HEK293 (cell line): Measurements from ENCODE around the gene EPM2AIP1.

ENCODE experiments used
- CTCF ChIA-PET: fragments of 350-600 bp; formaldehyde crosslinking; extraction: SDS; loops from one replicate; lab custom pipeline; 2021; ENCODE audit warnings: antibody characterized with exemption; lab: Yijun Ruan, JAX
- POLR2A ChIA-PET: fragments of 300-600 bp; formaldehyde crosslinking; extraction: SDS; loops from one replicate; lab custom pipeline; 2020; ENCODE audit warnings: antibody characterized with exemption, inconsistent platforms; lab: Yijun Ruan, JAX
- H3K27ac ChIP-seq: fragments of 200-500 bp; sonication (Bioruptor generic); 2 replicates; pipeline ENCODE4 v1.5.1; 2014; ENCODE audit warnings: low read depth, low read length, control low read depth, inconsistent platforms; ENCODE audit errors: extremely low read depth
- H3K36me3 ChIP-seq, 2 experiments: fragments of 200-500 bp in 1 of 2; sonication (Bioruptor generic) in 1 of 2; 1 replicate in 1 of 2; 2 replicates in 1 of 2; pipeline ENCODE4 v1.5.1; 2014 to 2017; ENCODE audit warnings: inconsistent platforms in 2 of 2, low read length in 2 of 2; ENCODE audit not compliant: control insufficient read depth in 2 of 2, insufficient read depth in 1 of 2
- H3K4me1 ChIP-seq: fragments of 200-500 bp; sonication (Bioruptor generic); 2 replicates; pipeline ENCODE4 v1.5.1; 2014; ENCODE audit warnings: mild to moderate bottlenecking, low read length, inconsistent platforms; ENCODE audit not compliant: control insufficient read depth, insufficient read depth
- H3K4me3 ChIP-seq: 2 replicates; pipeline ENCODE4 v1.5.1; 2011; ENCODE audit warnings: low read depth, mild to moderate bottlenecking, control low read depth, low read length, moderate library complexity
- H3K9me3 ChIP-seq: fragments of 200-500 bp; sonication (Bioruptor generic); 2 replicates; pipeline ENCODE4 v1.5.1; 2014; ENCODE audit warnings: low read depth, low read length, inconsistent platforms; ENCODE audit not compliant: control insufficient read depth, insufficient read depth
- ZNF133 ChIP-seq: fragments of 450-650 bp; formaldehyde crosslinking; IDR thresholded peaks from 2 replicates; pipeline ENCODE4 v1.5.1; 2016; ENCODE audit warnings: missing biosample characterization, missing genetic modification characterization
- ZNF138 ChIP-seq: fragments of 450-650 bp; formaldehyde crosslinking; IDR thresholded peaks from 2 replicates; pipeline ENCODE4 v1.5.1; 2016; ENCODE audit warnings: missing biosample characterization, missing genetic modification characterization, borderline replicate concordance
- ZNF211 ChIP-seq: fragments of 450-650 bp; formaldehyde crosslinking; IDR thresholded peaks from 2 replicates; pipeline ENCODE4 v1.5.1; 2016; ENCODE audit warnings: low read depth, missing biosample characterization, missing genetic modification characterization
- ZNF223 ChIP-seq: fragments of 450-650 bp; formaldehyde crosslinking; IDR thresholded peaks from 2 replicates; pipeline ENCODE4 v1.5.1; 2016; ENCODE audit warnings: missing biosample characterization, missing genetic modification characterization
- ZNF23 ChIP-seq: fragments of 450-650 bp; formaldehyde crosslinking; IDR thresholded peaks from 2 replicates; pipeline ENCODE4 v1.5.1; 2016; ENCODE audit warnings: missing biosample characterization, missing genetic modification characterization, borderline replicate concordance
- ZNF239 ChIP-seq: fragments of 450-650 bp; formaldehyde crosslinking; IDR thresholded peaks from 2 replicates; pipeline ENCODE4 v1.5.1; 2016; ENCODE audit warnings: missing biosample characterization, missing genetic modification characterization
- ZNF248 ChIP-seq: fragments of 450-650 bp; formaldehyde crosslinking; IDR thresholded peaks from 2 replicates; pipeline ENCODE4 v1.5.1; 2017; ENCODE audit warnings: missing biosample characterization, missing genetic modification characterization
- ZNF416 ChIP-seq: fragments of 450-650 bp; formaldehyde crosslinking; IDR thresholded peaks from 2 replicates; pipeline ENCODE4 v1.5.1; 2016; ENCODE audit warnings: missing biosample characterization, missing genetic modification characterization
- ZNF423 ChIP-seq: fragments of 450-650 bp; formaldehyde crosslinking; IDR thresholded peaks from 2 replicates; pipeline ENCODE4 v1.5.1; 2016; ENCODE audit warnings: missing biosample characterization, missing genetic modification characterization
- ZNF48 ChIP-seq: fragments of 450-650 bp; formaldehyde crosslinking; IDR thresholded peaks from 2 replicates; pipeline ENCODE4 v1.5.1; 2016; ENCODE audit warnings: missing biosample characterization, missing genetic modification characterization
- ZNF558 ChIP-seq: fragments of 450-650 bp; formaldehyde crosslinking; IDR thresholded peaks from 2 replicates; pipeline ENCODE4 v1.5.1; 2016; ENCODE audit warnings: missing biosample characterization, missing genetic modification characterization
- ZNF623 ChIP-seq: fragments of 450-650 bp; formaldehyde crosslinking; IDR thresholded peaks from 2 replicates; pipeline ENCODE4 v1.5.1; 2016; ENCODE audit warnings: missing biosample characterization, missing genetic modification characterization
- ZNF768 ChIP-seq: fragments of 450-650 bp; formaldehyde crosslinking; IDR thresholded peaks from 2 replicates; pipeline ENCODE4 v1.5.1; 2018; ENCODE audit warnings: missing biosample characterization, mild to moderate bottlenecking, missing genetic modification characterization
- ZNF776 ChIP-seq: fragments of 450-650 bp; formaldehyde crosslinking; IDR thresholded peaks from 2 replicates; pipeline ENCODE4 v1.5.0; 2017; ENCODE audit warnings: missing biosample characterization, missing genetic modification characterization, borderline replicate concordance
- ZSCAN30 ChIP-seq: fragments of 450-650 bp; IDR thresholded peaks from 2 replicates; pipeline ENCODE4 v1.5.1; 2018; ENCODE audit warnings: missing biosample characterization, mild to moderate bottlenecking, missing genetic modification characterization, moderate library complexity
- TF ChIP-seq, protein P1 (sequence below): fragments of 450-650 bp; formaldehyde crosslinking; conservative IDR thresholded peaks from 2 replicates; pipeline ENCODE4 v1.5.1; 2016; ENCODE audit warnings: low read depth, missing biosample characterization, missing genetic modification characterization
- TF ChIP-seq, protein P2 (sequence below): fragments of 450-650 bp; formaldehyde crosslinking; IDR thresholded peaks from 2 replicates; pipeline ENCODE4 v1.5.1; 2016; ENCODE audit warnings: missing biosample characterization, missing genetic modification characterization
- TF ChIP-seq, protein P3 (sequence below): fragments of 450-650 bp; formaldehyde crosslinking; IDR thresholded peaks from 2 replicates; pipeline ENCODE4 v1.5.1; 2016; ENCODE audit warnings: missing biosample characterization, missing genetic modification characterization

Gene EPM2AIP1

DNA sequence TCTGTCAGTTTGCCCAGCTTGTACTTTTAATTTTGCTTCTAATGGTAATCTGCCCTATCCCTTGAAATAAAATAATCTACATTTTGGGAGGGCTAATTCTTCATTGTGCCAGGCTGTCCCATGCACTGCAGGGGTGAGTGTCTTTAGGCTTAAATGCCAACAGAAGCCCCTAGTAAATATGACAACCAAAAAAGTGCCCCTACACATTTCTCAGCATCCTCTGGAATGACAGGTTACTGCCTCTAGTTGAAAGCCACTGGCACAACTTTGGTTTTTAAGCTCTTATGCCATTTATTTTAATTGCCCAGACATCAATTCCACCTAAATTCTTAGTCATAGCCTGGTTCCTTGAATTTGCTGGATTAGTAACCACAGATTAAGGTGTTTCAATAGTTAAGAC, 3.4 kb downstream of the EPM2AIP1 start (continued):
- no peak for TF ChIP-seq ZNF211 (tag by site-specific recombination)
- TF ChIP-seq, all 188 proteins: peak for 1

DNA sequence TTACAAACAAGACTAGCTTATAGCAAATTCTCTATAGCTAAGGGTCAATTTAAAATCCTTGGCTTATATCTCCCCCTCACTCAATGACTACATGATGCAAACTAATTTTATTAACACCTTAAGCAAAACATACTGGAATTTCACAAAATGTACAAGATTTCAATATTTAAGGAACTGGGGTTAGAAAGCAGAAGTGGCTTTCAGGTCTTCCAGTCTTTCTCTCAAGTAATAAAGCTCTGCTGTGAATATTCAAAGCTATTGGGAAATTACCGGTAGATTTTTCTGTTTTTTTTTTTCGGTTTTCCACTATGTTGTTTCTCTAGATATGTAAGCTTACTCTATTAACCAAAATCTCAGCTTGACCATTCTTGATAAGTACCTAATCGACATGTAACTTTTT, 3.9 kb downstream of the EPM2AIP1 start:
- H3K36me3 ChIP-seq, result peaks cover 6 to 79% of the 10 kb centered on the region in 2 experiments; a peak in 2 of 3 replicates
- H3K4me3 ChIP-seq, result no peak overlapping the region; the same call in 1 of the 2 replicates
- H3K4me1 ChIP-seq, result no peaks in the 10 kb centered on the region
- no peak overlapping the region for H3K27ac ChIP-seq
- CTCF ChIA-PET, result interaction anchor here (0.6 to 1.1 kb wide), 2 partner anchors 31 to 83 kb away, joined by 3 to 4 read pairs; no protein-coding TSS in a partner anchor
- no peaks in the 10 kb centered on the region for H3K9me3 ChIP-seq
- TF ChIP-seq ZNF133 (tag by site-specific recombination) (no peak), ZNF223 (no peak), ZNF48 (no peak), ZNF776 (no peak), ZNF558 (no peak), ZNF768 (tag by site-specific recombination) (no peak), ZNF248 (no peak), ZNF138 (no peak), ZNF416 (tag by site-specific recombination) (no peak), ZNF239 (no peak)
- TF ChIP-seq, protein P1, sequence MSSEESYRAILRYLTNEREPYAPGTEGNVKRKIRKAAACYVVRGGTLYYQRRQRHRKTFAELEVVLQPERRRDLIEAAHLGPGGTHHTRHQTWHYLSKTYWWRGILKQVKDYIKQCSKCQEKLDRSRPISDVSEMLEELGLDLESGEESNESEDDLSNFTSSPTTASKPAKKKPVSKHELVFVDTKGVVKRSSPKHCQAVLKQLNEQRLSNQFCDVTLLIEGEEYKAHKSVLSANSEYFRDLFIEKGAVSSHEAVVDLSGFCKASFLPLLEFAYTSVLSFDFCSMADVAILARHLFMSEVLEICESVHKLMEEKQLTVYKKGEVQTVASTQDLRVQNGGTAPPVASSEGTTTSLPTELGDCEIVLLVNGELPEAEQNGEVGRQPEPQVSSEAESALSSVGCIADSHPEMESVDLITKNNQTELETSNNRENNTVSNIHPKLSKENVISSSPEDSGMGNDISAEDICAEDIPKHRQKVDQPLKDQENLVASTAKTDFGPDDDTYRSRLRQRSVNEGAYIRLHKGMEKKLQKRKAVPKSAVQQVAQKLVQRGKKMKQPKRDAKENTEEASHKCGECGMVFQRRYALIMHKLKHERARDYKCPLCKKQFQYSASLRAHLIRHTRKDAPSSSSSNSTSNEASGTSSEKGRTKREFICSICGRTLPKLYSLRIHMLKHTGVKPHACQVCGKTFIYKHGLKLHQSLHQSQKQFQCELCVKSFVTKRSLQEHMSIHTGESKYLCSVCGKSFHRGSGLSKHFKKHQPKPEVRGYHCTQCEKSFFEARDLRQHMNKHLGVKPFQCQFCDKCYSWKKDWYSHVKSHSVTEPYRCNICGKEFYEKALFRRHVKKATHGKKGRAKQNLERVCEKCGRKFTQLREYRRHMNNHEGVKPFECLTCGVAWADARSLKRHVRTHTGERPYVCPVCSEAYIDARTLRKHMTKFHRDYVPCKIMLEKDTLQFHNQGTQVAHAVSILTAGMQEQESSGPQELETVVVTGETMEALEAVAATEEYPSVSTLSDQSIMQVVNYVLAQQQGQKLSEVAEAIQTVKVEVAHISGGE (tag by site-specific recombination), result no peak
- TF ChIP-seq, protein P2, sequence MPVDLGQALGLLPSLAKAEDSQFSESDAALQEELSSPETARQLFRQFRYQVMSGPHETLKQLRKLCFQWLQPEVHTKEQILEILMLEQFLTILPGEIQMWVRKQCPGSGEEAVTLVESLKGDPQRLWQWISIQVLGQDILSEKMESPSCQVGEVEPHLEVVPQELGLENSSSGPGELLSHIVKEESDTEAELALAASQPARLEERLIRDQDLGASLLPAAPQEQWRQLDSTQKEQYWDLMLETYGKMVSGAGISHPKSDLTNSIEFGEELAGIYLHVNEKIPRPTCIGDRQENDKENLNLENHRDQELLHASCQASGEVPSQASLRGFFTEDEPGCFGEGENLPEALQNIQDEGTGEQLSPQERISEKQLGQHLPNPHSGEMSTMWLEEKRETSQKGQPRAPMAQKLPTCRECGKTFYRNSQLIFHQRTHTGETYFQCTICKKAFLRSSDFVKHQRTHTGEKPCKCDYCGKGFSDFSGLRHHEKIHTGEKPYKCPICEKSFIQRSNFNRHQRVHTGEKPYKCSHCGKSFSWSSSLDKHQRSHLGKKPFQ (tag by site-specific recombination), result no peak
- TF ChIP-seq, all 188 proteins: peak for 0
- POLR2A ChIA-PET, result interaction anchor here (0.5 kb wide), 1 partner anchor 161 kb away, joined by 4 read pairs; no protein-coding TSS in a partner anchor

DNA sequence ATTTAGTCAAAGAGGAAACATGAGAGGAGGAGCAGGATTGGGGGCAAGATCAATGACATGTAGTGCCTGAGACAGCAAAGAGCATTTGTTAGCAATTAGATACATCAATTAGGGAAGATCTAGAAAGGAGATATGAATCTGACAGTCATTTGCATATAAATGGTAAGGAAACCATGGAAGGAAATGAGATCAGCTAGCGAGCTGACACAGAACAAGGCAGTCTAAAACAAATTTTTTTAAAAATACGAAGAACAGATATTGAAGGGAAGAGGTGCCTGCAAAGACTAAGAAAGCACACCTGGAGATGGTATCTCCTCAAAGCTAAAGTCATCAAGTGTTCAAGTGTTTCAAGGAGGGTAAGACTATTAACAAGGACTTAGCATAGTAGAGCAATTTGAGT, 4.6 kb downstream of the EPM2AIP1 start:
- CTCF ChIA-PET, result interaction anchor here (1.1 kb wide), 1 partner anchor 30 kb away, joined by 4 read pairs; no protein-coding TSS in a partner anchor
- no peak overlapping the region for H3K4me3 ChIP-seq
- TF ChIP-seq ZNF423 (tag by site-specific recombination) (no peak), ZSCAN30 (tag by site-specific recombination) (no peak), ZNF623 (tag by site-specific recombination) (no peak), ZNF23 (tag by site-specific recombination) (no peak)
- TF ChIP-seq, protein P3, sequence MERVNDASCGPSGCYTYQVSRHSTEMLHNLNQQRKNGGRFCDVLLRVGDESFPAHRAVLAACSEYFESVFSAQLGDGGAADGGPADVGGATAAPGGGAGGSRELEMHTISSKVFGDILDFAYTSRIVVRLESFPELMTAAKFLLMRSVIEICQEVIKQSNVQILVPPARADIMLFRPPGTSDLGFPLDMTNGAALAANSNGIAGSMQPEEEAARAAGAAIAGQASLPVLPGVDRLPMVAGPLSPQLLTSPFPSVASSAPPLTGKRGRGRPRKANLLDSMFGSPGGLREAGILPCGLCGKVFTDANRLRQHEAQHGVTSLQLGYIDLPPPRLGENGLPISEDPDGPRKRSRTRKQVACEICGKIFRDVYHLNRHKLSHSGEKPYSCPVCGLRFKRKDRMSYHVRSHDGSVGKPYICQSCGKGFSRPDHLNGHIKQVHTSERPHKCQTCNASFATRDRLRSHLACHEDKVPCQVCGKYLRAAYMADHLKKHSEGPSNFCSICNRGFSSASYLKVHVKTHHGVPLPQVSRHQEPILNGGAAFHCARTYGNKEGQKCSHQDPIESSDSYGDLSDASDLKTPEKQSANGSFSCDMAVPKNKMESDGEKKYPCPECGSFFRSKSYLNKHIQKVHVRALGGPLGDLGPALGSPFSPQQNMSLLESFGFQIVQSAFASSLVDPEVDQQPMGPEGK (tag by site-specific recombination), result no peak
- TF ChIP-seq, all 188 proteins: peak for 0
- H3K4me1 ChIP-seq, result no peaks in the 10 kb centered on the region
- H3K9me3 ChIP-seq, result no peaks in the 10 kb centered on the region
- H3K27ac ChIP-seq, result no peak overlapping the region
- POLR2A ChIA-PET, result interaction anchor here (0.7 kb wide), 1 partner anchor 503 kb away, joined by 3 read pairs; no protein-coding TSS in a partner anchor
- peaks cover 9 to 85% of the 10 kb centered on the region in 2 experiments; a peak in 2 of 3 replicates for H3K36me3 ChIP-seq
